Measurements from ENCODE around the gene ARID4B.

GRCh38 chr1:235253219-235253962 lies 74.6 kb downstream of the ARID4B start:
- no peak for TF ChIP-seq POLR2AphosphoS5 (IDR thresholded peaks at IDR 0.05; ENCODE audit: insufficient read depth, low read depth, low read length)
- TF ChIP-seq CTCF (IDR thresholded peaks at IDR 0.05; ENCODE audit: extremely low read depth in 1 of 2, insufficient read depth in 1 of 2, low read depth in 1 of 2, low read length in 2 of 2) = peak; percentile 74 to 81
- TF ChIP-seq MAX (IDR thresholded peaks at IDR 0.05; ENCODE audit: insufficient read depth, insufficient read length) = no peak
- TF ChIP-seq POLR2A (IDR thresholded peaks at IDR 0.05; ENCODE audit: low read depth, low read length) = no peak
- TF ChIP-seq EZH2 (IDR thresholded peaks at IDR 0.05; ENCODE audit: borderline replicate concordance, low read depth, low read length, severe bottlenecking) = no peak
- TF ChIP-seq FOS (IDR thresholded peaks at IDR 0.05; ENCODE audit: borderline replicate concordance, insufficient read depth, low read length) = no peak
- TF ChIP-seq JUN (IDR thresholded peaks at IDR 0.05; ENCODE audit: borderline replicate concordance, insufficient read depth, insufficient read length, low read depth) = no peak
- TF ChIP-seq GATA2 (IDR thresholded peaks at IDR 0.05; ENCODE audit: insufficient read depth, insufficient read length, low read depth, low read length) = no peak
- TF ChIP-seq MYC (IDR thresholded peaks at IDR 0.05; ENCODE audit: low read depth, low read length) = no peak
